Trophoblast cell (in vitro differentiated cells and primary cell): ENCODE measurements around the gene ELAVL3.

Experiments
- DNase-seq, 2 donors: peaks; one replicate each; pipeline ENCODE4 v3.0.0-alpha.2; 2016
- H2AFZ ChIP-seq: 2 replicates; pipeline ENCODE4 v1.6.1; 2013; ENCODE audit warnings: low read length, moderate library complexity, mild to moderate bottlenecking; ENCODE audit not compliant: insufficient read depth, poor library complexity
- H2AK5ac ChIP-seq: 2 replicates; pipeline ENCODE4 v1.6.1; 2013; ENCODE audit warnings: mild to moderate bottlenecking, low read length
- H2BK120ac ChIP-seq: 2 replicates; pipeline ENCODE4 v1.6.1; 2013; ENCODE audit warnings: low read length, mild to moderate bottlenecking, moderate library complexity; ENCODE audit not compliant: insufficient read depth, poor library complexity
- H2BK12ac ChIP-seq: 2 replicates; pipeline ENCODE4 v1.6.1; 2013; ENCODE audit warnings: mild to moderate bottlenecking, low read length, moderate library complexity
- H2BK5ac ChIP-seq: 2 replicates; pipeline ENCODE4 v1.6.1; 2013; ENCODE audit warnings: low read length, low read depth, moderate library complexity, mild to moderate bottlenecking; ENCODE audit not compliant: poor library complexity
- H3K14ac ChIP-seq: 2 replicates; pipeline ENCODE4 v1.6.1; 2013; ENCODE audit warnings: mild to moderate bottlenecking, low read length
- H3K18ac ChIP-seq: 2 replicates; pipeline ENCODE4 v1.6.1; 2013; ENCODE audit warnings: mild to moderate bottlenecking, low read length
- H3K23ac ChIP-seq: 2 replicates; pipeline ENCODE4 v1.6.1; 2013; ENCODE audit warnings: low read length
- H3K27ac ChIP-seq: 2 replicates; pipeline ENCODE4 v1.5.1; 2013; ENCODE audit warnings: low read depth, mild to moderate bottlenecking, inconsistent platforms, low read length, moderate library complexity
- H3K27me3 ChIP-seq: 2 replicates; pipeline ENCODE4 v1.6.1; 2013; ENCODE audit warnings: inconsistent platforms, mild to moderate bottlenecking, low read length, moderate library complexity; ENCODE audit not compliant: insufficient read depth
- H3K36me3 ChIP-seq, 2 experiments: 1 replicate in 1 of 2; 2 replicates in 1 of 2; pipeline ENCODE4 v1.6.1; 2013; ENCODE audit warnings: low read length in 2 of 2, mild to moderate bottlenecking in 2 of 2, moderate library complexity in 1 of 2; ENCODE audit not compliant: insufficient read depth in 2 of 2, control insufficient read depth in 1 of 2
- H3K4ac ChIP-seq: 2 replicates; pipeline ENCODE4 v1.6.1; 2013; ENCODE audit warnings: low read depth, mild to moderate bottlenecking, low read length, moderate library complexity
- H3K4me1 ChIP-seq, 2 experiments: 1 replicate in 1 of 2; 2 replicates in 1 of 2; pipeline ENCODE4 v1.6.1; 2013; ENCODE audit warnings: low read length in 2 of 2, mild to moderate bottlenecking in 2 of 2, moderate library complexity in 1 of 2; ENCODE audit not compliant: insufficient read depth in 2 of 2, control insufficient read depth in 1 of 2
- H3K4me2 ChIP-seq: 2 replicates; pipeline ENCODE4 v1.6.1; 2013; ENCODE audit warnings: inconsistent platforms, mild to moderate bottlenecking, low read length, moderate library complexity
- H3K4me3 ChIP-seq: 2 replicates; pipeline ENCODE4 v1.5.1; 2013; ENCODE audit warnings: mild to moderate bottlenecking, low read depth, low read length, inconsistent platforms
- H3K79me1 ChIP-seq: one replicate; pipeline ENCODE4 v1.6.1; 2013; ENCODE audit warnings: low read length
- H3K79me2 ChIP-seq: 2 replicates; pipeline ENCODE4 v1.6.1; 2013; ENCODE audit warnings: low read length, mild to moderate bottlenecking; ENCODE audit not compliant: control insufficient read depth, insufficient read depth, poor library complexity
- H3K9ac ChIP-seq: 2 replicates; pipeline ENCODE4 v1.6.1; 2013; ENCODE audit warnings: mild to moderate bottlenecking, low read length
- H3K9me3 ChIP-seq: 2 replicates; pipeline ENCODE4 v1.6.1; 2013; ENCODE audit warnings: low read depth, mild to moderate bottlenecking, control low read depth, inconsistent platforms, low read length; ENCODE audit not compliant: insufficient read depth
- H4K12ac ChIP-seq: 2 replicates; pipeline ENCODE4 v1.6.1; 2013; ENCODE audit warnings: low read depth, mild to moderate bottlenecking, low read length, moderate library complexity
- H4K8ac ChIP-seq: 2 replicates; pipeline ENCODE4 v1.6.1; 2013; ENCODE audit warnings: low read depth, mild to moderate bottlenecking, low read length, moderate library complexity
- H4K91ac ChIP-seq: one replicate; pipeline ENCODE4 v1.6.1; 2013; ENCODE audit warnings: low read depth, mild to moderate bottlenecking, low read length, moderate library complexity
- WGBS: extraction: QIAGEN DNeasy Blood & Tissue Kit; methylation state at CpG from one replicate; pipeline ENCODE4 v1.1.7; 2013; ENCODE audit warnings: missing lambda C conversion rate; ENCODE audit not compliant: insufficient read length, insufficient coverage; ENCODE audit errors: extremely low coverage; 5-methylcytosine and 5-hydroxymethylcytosine counted together

The ELAVL3 gene

DNA sequence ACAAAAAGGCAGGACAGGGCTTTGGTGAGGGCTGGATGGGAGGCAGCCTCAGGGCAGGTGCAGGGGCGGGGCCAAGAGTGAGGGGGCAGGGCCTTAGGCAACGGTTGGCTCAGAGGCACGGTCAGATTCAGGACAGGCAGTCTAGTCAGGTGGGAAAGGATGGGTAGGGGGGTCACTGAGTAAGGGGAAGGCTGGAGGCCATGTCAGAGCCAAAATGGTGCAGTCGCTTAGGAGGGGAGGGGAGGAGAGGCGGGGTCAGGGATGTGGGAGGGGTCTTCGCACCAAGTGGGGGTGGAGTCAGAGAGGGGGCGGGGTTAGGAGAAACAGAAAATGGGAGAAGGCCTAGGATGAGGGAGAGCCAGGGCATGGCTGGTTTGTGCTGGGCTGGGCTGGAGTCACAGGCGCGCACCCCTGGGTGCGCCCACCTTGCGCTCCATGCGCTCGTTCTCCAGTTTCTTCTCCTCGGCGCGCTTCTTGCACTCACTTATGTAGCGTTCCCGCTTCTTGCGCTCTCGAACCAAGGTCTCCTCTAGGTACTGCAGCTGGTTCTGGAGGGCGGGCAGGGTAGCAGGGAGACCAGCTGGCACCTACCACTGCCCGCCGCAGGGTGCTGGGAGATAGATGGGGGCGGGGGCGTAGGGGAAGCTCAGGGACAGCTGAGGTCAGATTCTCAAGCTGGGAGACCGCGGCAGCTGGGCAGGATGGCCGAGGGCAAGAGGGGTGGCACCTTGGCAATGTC, 55.0 kb downstream of the ELAVL3 start:
- WGBS, result no CpG with 5 or more reads among the region's 28 CpGs

DNA sequence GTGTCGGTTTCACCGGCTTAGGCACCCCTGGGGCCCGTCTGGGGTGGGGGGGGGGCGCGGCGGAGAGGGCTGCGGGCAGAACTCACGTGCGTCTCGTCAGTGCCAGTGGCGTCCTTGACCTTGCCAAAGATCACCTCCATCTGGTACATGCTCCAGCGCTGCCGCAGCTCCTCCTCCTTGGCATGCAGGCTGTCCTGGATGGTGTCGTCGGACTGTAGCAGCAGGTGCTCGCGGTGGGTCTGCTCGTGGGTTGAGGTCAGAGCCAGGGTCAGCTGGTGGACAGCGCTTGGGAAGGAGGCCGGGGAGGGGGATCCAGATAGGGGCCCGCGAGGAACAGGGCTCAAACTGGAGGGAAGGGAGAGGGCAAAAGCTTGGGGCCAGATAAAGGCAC, 57.1 kb downstream of the ELAVL3 start:
- no CpG with 5 or more reads among the region's 22 CpGs for WGBS
- peaks cover 8% of the 10 kb centered on the region for H3K27me3 ChIP-seq
- H3K27ac ChIP-seq, result no peak overlapping the region
- H2BK120ac ChIP-seq, result no peak overlapping the region
- no peak for DNase-seq
- no peaks in the 10 kb centered on the region for H3K79me2 ChIP-seq
- no peak overlapping the region for H3K23ac ChIP-seq
- peaks cover 11% of the 10 kb centered on the region for H3K9me3 ChIP-seq
- H2BK5ac ChIP-seq, result no peak overlapping the region
- peaks cover 18 to 21% of the 10 kb centered on the region in 2 experiments for H3K4me1 ChIP-seq
- H2AK5ac ChIP-seq, result no peak overlapping the region
- H3K36me3 ChIP-seq, result no peaks in the 10 kb centered on the region
- no peak overlapping the region for H3K18ac ChIP-seq
- H3K4ac ChIP-seq, result no peak overlapping the region
- no peak overlapping the region for H3K14ac ChIP-seq
- no peak overlapping the region for H3K4me2 ChIP-seq
- H2AFZ ChIP-seq, result no peak overlapping the region
- H3K79me1 ChIP-seq, result peaks cover under 1% of the 10 kb centered on the region
- H2BK12ac ChIP-seq, result no peak overlapping the region
- no peak overlapping the region for H3K9ac ChIP-seq
- H4K91ac ChIP-seq, result no peak overlapping the region
- no peak overlapping the region for H4K8ac ChIP-seq
- no peak overlapping the region for H4K12ac ChIP-seq
- no peak overlapping the region for H3K4me3 ChIP-seq

More for the DNA sequence above, 55.0 kb downstream of the ELAVL3 start:
- H4K12ac ChIP-seq, result no peak overlapping the region
- no peak overlapping the region for H3K23ac ChIP-seq
- no peak overlapping the region for H3K9ac ChIP-seq
- H2AK5ac ChIP-seq, result no peak overlapping the region
- H4K8ac ChIP-seq, result no peak overlapping the region
- H3K27ac ChIP-seq, result no peak overlapping the region
- no peak overlapping the region for H3K4me2 ChIP-seq
- H3K79me2 ChIP-seq, result no peaks in the 10 kb centered on the region
- no peaks in the 10 kb centered on the region for H3K36me3 ChIP-seq
- no peak overlapping the region for H3K4ac ChIP-seq
- H3K14ac ChIP-seq, result no peak overlapping the region
- no peak overlapping the region for H2BK5ac ChIP-seq
- peaks cover 6 to 12% of the 10 kb centered on the region in 2 experiments for H3K4me1 ChIP-seq
- no peak overlapping the region for H3K18ac ChIP-seq
- no peak overlapping the region for H2AFZ ChIP-seq
- no peaks in the 10 kb centered on the region for H3K79me1 ChIP-seq
- no peak overlapping the region for H2BK12ac ChIP-seq
- no peak for DNase-seq
- H4K91ac ChIP-seq, result no peak overlapping the region
- no peak overlapping the region for H2BK120ac ChIP-seq
- H3K27me3 ChIP-seq, result peaks cover 8% of the 10 kb centered on the region
- H3K4me3 ChIP-seq, result no peak overlapping the region
- peaks cover 11% of the 10 kb centered on the region for H3K9me3 ChIP-seq

DNA sequence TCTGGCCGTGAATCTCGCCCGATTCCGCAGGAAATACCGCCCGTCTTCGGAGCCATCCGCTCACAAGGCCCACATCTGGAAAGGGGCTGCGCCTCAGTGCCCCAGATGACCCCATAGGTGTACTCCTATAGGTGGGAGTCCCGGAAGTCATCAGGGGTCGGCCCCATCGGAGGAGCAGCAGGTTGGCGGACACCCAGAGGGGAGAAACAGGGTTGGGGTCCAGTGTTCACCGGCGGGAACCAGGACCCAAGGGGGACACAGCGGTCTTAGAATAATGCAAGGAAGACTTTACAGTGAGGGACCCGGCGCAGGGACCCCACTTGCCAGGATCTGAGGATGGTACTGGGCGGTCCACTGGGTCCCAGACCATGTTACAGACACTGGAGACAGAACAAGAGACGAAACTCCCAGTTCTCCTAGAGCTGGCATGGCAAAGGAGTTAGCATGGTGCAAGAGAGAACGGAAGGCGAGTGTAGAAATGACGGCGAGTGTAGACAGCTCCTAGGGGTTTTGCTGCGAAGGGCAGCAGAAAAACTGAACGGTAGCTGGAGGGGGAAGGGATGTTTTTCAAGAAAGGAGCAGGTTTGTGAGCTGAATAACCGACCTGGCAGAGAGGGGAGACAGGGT, 57.6 kb downstream of the ELAVL3 start:
- no peak overlapping the region for H3K27ac ChIP-seq
- H3K23ac ChIP-seq, result no peak overlapping the region
- no peak overlapping the region for H2BK12ac ChIP-seq
- H4K91ac ChIP-seq, result no peak overlapping the region
- H3K79me1 ChIP-seq, result peaks cover 5% of the 10 kb centered on the region
- peaks cover 18 to 24% of the 10 kb centered on the region in 2 experiments for H3K4me1 ChIP-seq
- peaks cover 2% of the 10 kb centered on the region for H3K79me2 ChIP-seq
- DNase-seq, result no peak
- H3K9me3 ChIP-seq, result peaks cover 13% of the 10 kb centered on the region
- no peak overlapping the region for H2BK120ac ChIP-seq
- H4K12ac ChIP-seq, result no peak overlapping the region
- no peak overlapping the region for H3K4me2 ChIP-seq
- no peak overlapping the region for H2BK5ac ChIP-seq
- no peaks in the 10 kb centered on the region for H3K36me3 ChIP-seq
- H3K14ac ChIP-seq, result no peak overlapping the region
- H3K18ac ChIP-seq, result no peak overlapping the region
- H4K8ac ChIP-seq, result no peak overlapping the region
- no peak overlapping the region for H3K9ac ChIP-seq
- no CpG with 5 or more reads among the region's 27 CpGs for WGBS
- H3K4ac ChIP-seq, result no peak overlapping the region
- H3K27me3 ChIP-seq, result peaks cover 8% of the 10 kb centered on the region
- no peak overlapping the region for H2AK5ac ChIP-seq
- no peak overlapping the region for H2AFZ ChIP-seq
- H3K4me3 ChIP-seq, result no peak overlapping the region

DNA sequence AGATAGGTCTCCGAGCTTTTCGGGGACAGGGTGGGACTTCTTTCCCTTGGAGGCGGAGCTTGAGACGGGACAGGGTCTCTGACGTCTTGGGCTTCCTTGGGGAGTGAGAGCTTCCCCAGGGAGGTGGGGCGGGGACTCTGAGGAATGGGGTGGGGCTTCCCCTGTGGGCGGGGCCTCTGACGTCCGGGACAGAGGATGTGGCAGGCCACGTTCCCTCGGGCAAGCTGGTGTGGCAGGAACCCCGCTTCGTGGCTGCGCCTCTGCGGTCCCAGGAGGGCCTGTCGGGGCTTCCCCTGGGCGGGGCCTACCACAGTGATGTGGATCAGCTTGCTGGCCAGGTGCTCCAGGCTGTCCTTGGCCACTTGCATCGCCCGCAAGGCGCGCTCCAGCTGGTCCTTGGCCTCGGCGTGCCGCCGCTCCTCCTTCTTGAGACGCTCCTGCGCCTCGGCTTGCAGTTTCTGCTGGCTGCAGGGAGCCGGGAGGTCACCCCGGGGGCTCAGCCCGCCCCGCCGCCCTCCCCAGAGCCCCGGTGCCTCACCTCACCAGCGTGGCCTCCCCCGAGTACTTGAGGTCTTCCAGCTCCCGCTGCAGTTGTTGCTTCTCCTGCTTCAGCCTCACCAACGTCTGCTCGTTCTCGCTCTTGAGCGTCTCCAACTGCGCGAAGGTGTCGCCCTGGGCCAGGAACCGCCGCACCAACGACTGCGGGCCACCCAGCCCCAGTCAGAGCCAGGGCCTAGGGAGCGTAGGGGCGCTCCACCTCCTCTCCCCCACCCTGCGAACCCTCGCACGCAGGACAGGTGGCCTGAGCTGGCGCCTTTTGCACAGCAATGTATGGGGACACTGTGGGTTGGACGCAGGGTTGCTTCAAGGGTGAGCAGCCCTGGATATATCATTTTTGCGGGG, 58.4 kb downstream of the ELAVL3 start:
- Histone ChIP-seq H3K4me3 (no peak overlapping the region), H3K79me1 (peaks cover 7% of the 10 kb centered on the region), H3K4me1 (peaks cover 18 to 24% of the 10 kb centered on the region in 2 experiments), H2AK5ac (no peak overlapping the region), H3K4me2 (peak overlapping the region; percentile 41), H3K4ac (no peak overlapping the region), H2BK120ac (no peak overlapping the region), H3K27me3 (peaks cover 8% of the 10 kb centered on the region), H2AFZ (peak overlapping the region; percentile 12), H3K79me2 (peaks cover 2% of the 10 kb centered on the region), H3K18ac (no peak overlapping the region), H2BK5ac (no peak overlapping the region), H4K12ac (no peak overlapping the region), H3K36me3 (no peaks in the 10 kb centered on the region), H2BK12ac (no peak overlapping the region), H4K8ac (no peak overlapping the region), H3K9ac (no peak overlapping the region), H3K14ac (no peak overlapping the region), H3K23ac (no peak overlapping the region), H3K27ac (no peak overlapping the region), H4K91ac (no peak overlapping the region), H3K9me3 (peaks cover 13% of the 10 kb centered on the region)
- peak; percentile 78 to 83 for DNase-seq
- WGBS, result no CpG with 5 or more reads among the region's 56 CpGs
